Measurements from ENCODE around the gene PLOD2.

The PLOD2 gene

DNA sequence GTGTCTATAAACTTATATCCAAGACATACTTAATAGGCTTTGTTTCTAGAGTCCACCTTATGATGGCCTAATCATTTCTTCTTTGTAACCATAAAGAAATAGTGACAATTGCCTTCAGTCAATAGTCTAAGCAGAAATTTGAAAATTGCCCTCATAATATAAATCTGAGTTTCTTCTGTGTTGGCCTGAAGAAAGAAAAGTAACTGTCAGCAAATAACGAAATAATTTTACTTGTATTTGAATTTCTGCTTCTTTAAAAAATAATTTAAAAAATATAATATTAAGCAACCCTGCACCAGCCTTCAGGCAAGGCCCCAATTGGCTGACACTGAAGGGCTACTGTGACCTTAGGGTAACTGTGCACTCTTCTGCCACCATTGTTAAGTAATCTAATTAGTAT is 113.5 kb downstream of the PLOD2 start:
- DNase-seq (ENCODE audit: low read depth in 2 of 2): no peak

DNA sequence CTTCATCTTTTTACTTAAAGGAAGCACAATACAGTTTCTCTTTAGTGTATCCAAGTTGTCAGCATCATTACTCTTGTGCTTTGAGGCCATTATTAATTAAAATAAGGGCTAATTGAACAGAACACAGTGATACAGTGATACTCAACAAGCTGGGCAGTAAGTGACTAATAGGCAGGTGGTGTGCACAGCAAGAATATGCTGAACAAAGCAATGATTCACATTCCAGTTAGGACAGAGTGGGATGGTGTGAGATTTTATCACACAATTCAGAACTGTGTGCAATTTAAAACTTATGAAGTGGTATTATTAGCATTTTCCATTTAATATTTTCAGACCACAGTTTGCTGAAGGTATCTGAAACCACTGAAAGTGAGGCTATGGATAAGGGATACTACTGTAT is 116.9 kb downstream of the PLOD2 start:
- DNase-seq (ENCODE audit: low read depth in 2 of 2): no peak

DNA sequence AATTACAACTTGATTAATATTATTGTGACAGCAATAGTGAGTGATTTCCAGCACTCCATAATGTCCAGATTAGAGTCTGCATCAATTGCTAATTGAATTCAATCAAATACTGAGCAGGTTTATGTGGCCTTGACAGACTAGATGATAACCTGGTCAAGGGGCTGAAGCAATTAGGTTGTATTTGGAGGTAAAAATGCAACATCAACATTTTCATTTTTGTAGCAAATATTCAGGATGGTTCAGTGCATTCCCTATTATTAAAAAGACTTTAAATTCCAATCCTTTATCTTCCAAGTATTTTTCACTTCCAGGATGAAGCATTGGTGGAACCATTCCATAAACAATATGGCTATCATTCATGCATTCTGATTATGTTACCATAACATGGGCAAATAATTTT is 120.4 kb downstream of the PLOD2 start:
- no peak for DNase-seq (ENCODE audit: low read depth in 2 of 2)

DNA sequence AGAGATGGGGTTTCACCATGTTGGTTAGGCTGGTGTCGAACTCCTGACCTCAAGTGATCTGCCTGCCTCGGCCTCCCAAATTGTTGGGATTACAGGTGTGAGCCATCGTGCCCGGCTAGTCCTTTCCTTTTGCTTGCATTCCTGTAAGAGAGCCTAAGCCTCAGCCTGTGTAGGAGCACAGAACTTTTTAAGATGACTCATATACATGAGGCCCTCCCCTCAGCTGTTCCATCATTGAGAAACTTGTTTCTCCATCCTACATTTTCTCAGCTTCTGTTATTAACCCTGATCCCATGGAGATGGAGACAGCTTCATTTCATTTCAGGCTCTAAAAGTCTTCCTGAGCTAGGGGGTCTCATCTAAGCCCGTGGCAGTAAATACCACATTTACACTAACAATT is 123.3 kb downstream of the PLOD2 start:
- no peak for DNase-seq (ENCODE audit: low read depth in 2 of 2)

DNA sequence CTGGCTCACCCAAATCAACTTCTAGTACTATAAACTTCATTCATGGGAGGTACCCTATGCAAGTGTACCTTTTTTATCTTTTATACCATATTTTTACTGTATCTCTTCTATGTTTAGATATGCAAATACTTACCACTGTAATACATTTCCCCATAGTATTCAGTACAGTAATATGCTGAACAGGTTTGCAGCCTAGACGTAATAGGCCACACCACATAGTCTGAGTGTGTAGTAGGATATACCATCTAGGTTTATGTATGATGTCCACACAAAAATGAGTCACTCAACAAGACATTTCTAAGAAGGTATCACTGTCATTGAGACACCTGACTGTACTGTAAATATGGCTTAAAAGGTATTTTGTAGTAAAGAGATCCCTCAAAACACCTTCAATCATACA is 124.7 kb downstream of the PLOD2 start:
- DNase-seq (ENCODE audit: low read depth in 2 of 2): no peak

DNA sequence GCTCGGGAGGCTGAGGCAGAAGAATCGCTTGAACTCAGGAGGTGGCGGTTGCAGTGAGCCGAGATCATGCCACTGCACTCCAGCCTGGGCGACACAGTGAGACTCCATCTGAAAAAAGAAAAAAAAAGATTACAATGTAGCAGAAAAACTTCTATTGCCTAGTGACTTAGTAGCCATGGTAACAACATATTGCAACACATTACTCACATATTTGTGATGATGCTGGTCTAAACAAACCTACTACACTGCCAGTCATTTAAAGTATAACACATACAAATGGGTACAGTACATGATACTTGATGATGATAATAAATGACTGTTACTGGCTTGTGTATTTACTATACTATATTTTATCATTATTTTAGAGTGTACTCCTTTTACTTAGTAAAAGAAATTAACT is 125.6 kb downstream of the PLOD2 start:
- DNase-seq (ENCODE audit: low read depth in 2 of 2): no peak

DNA sequence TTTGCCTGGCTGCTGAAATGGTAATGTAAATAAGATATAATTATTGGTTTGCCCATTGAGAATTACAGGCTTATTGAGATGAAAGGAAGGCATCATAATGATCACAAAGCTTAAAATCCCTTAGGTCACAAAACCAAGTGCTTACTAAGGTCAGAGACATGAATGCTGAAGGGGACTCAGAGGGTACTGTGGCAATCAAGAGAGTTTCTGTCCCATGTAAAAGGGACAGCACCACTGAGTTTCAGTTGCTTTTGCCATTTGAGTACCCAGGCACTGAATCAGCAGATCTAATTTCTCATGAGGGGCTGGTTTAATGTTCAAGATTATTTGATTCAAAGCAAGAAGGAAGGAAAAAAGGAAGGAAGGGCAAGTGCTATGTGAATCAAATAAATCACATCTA is 127.0 kb downstream of the PLOD2 start:
- DNase-seq (ENCODE audit: low read depth in 2 of 2): no peak

DNA sequence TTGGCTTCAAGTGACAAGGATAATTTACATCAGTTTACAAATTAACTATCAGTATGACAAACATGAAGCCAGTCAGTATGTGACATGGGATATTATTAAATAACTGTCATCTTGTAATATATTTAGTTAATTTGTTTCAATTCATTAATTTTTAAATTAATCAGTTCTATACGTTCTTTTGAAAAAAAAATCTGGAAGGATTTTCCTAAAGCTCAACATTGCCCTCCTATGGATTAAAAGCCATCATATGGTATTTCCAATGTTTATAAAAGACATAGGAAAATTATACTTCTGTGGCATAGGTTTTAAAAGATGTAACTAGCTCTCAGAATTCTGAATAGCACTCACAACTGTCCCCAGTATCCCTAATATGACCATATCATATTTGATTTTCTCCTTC is 134.4 kb downstream of the PLOD2 start:
- no peak for DNase-seq (ENCODE audit: low read depth in 2 of 2)

DNA sequence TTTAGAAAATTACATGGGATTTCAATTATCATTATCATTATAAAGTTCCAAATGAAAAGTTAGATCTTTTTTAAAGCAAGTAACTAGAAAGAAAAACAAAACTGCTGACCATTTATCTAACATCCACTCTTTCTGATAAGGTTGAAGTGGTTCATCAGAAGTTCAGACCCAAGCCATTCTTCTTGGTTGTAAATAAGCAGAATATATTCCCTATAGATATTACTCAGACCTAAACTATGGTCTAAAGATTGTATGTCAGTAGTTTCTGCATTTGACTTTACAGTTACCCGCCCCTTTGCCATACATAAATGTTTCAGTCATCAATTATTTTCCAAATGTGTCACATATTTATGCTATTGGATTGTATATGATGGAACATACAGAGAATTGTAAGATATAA is 136.7 kb downstream of the PLOD2 start:
- no peak for DNase-seq (ENCODE audit: low read depth in 2 of 2)

DNA sequence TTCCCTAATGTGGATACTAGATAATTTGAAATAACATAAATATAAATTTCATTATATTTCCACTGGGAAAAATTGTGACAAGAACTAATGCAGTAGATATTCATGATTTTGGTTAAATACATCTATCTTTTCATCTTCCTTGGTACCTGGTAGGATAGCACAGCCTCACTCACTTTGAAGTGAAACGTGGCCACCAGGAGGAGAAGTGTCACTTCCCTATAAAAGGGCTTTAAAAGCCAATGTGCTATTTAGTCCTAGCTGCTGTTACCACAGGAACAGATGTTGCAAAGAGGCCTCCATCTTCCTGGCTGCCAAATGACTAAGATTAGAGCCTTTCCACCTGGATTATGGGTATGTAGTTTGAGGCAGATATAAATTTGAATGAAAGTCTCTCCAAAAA is 140.0 kb downstream of the PLOD2 start:
- DNase-seq (ENCODE audit: low read depth in 2 of 2): no peak

DNA sequence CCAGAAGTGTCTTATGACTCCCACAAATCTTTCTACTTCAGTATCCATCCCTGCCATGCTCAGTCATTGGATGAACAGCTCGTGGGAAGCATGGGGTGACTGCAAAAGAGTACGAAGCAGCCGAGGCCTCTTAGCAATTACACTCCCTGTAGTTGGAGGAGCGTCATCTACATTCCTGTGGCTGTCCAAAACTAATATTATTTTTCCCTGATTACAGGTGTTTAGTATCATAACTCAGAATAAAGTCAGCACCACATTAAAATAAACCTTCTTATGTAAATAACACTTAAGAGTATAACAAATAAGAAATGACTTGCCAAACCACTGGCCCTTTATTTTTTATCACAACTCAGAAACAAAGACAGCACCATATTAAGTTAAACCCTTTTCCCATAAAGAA is 141.5 kb downstream of the PLOD2 start:
- no peak for DNase-seq (ENCODE audit: low read depth in 2 of 2)
